ENCODE measurements around the gene HNRNPF. TPM values are rescaled to one million over a fixed set of nuclear protein-coding genes. Genes with fewer than 3 reads are reported as not detected.

HNRNPF gene
- total RNA-seq, 6 donors from 2014 or later = 80.7 to 225 (median 177) TPM

DNA sequence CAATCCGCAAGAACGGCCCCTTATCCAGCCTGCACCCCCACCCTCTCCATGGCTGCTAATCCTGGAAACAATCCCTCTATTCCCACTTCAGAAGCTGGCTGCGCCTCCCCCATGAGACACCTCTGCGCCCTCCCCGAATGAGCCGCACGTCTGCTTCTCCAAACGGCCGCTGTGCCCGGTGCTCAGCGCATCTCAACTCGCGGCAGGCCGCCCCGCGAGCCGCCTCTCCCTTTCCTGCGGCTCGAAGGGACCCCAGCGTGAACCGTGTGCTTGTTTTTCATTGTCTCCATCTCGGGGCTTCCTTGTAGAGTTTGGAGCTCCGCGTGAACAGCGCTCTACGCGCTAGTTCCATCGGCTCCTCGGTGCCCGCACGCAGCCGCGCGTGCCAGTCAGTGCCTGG lies 58.3 kb downstream of the HNRNPF start:
- H3K27ac ChIP-seq = no peak overlapping the region
- no peaks in the 10 kb centered on the region for H3K9me3 ChIP-seq
- TF ChIP-seq EP300 (IDR thresholded peaks at IDR 0.05) (no peak), POLR2AphosphoS5 (IDR thresholded peaks at IDR 0.05) (no peak), POLR2A (IDR thresholded peaks at IDR 0.05) (no peak)
- TF ChIP-seq, protein P1, sequence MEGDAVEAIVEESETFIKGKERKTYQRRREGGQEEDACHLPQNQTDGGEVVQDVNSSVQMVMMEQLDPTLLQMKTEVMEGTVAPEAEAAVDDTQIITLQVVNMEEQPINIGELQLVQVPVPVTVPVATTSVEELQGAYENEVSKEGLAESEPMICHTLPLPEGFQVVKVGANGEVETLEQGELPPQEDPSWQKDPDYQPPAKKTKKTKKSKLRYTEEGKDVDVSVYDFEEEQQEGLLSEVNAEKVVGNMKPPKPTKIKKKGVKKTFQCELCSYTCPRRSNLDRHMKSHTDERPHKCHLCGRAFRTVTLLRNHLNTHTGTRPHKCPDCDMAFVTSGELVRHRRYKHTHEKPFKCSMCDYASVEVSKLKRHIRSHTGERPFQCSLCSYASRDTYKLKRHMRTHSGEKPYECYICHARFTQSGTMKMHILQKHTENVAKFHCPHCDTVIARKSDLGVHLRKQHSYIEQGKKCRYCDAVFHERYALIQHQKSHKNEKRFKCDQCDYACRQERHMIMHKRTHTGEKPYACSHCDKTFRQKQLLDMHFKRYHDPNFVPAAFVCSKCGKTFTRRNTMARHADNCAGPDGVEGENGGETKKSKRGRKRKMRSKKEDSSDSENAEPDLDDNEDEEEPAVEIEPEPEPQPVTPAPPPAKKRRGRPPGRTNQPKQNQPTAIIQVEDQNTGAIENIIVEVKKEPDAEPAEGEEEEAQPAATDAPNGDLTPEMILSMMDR (IDR thresholded peaks at IDR 0.05) = no peak
- no peaks in the 10 kb centered on the region for H3K36me3 ChIP-seq
- peak in 1 of 2 donors; percentile 80 for DNase-seq
- H3K4me1 ChIP-seq = peaks cover 0 to 12% (median 4%) of the 10 kb centered on the region in 4 donors
- ATAC-seq (ENCODE audit: low FRiP score in 2 of 2) = no peak
- no peak overlapping the region for H3K4me3 ChIP-seq
- 40 to 62% methylated on average over 32 to 34 of the region's 34 CpGs for WGBS, 2 donors
- peaks cover 0 to 5% (median 0%) of the 10 kb centered on the region in 4 donors for H3K27me3 ChIP-seq

- DNase-seq = no peak
- TF ChIP-seq, protein P1 (IDR thresholded peaks at IDR 0.05) = no peak
- TF ChIP-seq POLR2A (IDR thresholded peaks at IDR 0.05) (no peak), POLR2AphosphoS5 (IDR thresholded peaks at IDR 0.05) (no peak), EP300 (IDR thresholded peaks at IDR 0.05) (no peak)
Observed at GRCh38 chr10:43350156-43350555, 58.8 kb downstream of the HNRNPF start.

DNA sequence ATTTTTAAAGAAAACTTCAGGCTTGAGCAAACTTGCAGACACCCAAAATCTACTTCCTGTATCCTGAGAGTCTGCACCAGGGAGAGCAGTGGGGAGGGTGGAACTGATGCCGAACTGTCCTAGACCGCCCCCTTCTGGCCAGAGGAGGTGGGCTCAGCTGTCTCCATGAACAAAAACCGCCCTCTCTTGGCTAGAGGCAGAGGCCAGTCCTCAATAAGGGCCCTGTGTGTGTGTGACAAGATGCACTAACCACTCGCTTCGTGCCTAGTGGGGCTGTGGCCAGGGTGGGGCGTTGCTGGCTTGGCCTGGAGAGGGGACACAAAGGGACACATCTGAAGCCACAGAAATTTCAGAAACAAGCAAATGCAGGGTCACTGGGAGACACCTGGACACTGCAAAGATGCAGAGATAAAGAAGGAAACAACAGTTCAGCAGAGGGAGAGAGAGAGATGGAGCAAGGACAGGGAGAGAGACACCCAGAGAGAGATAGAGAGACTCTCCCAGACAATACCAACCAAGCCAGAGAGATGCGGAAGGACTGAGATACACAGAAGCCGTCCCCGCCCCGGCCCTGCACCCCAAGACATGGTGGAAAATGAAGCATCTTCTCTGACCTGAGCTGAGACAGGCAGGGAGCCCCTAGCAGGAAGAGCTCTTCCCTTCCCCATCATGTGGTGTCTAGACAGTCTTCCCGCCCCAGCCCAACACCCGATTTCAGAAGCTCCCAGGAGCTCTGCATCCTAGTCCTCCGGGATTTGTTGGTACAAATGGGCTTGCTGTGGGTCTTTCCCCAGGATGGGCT lies 60.3 kb downstream of the HNRNPF start:
- Histone ChIP-seq H3K4me3 (no peak overlapping the region), H3K36me3 (no peaks in the 10 kb centered on the region), H3K27ac (no peak overlapping the region), H3K4me1 (peaks cover 0 to 12% (median 4%) of the 10 kb centered on the region in 4 donors), H3K27me3 (peaks cover 0 to 5% (median 0%) of the 10 kb centered on the region in 4 donors), H3K9me3 (no peaks in the 10 kb centered on the region)
- peak in 1 of 2 donors; percentile 93 for DNase-seq
- WGBS, 2 donors = 52% methylated on average over 13 of the region's 13 CpGs
- ATAC-seq (ENCODE audit: low FRiP score in 2 of 2) = peak; percentile 96 to 98
- TF ChIP-seq, protein P1 (IDR thresholded peaks at IDR 0.05) = peak; percentile 84 to 94 (median 89)
- no peak for TF ChIP-seq POLR2A (IDR thresholded peaks at IDR 0.05)

More at GRCh38 chr10:43350156-43350555, 58.8 kb downstream of the HNRNPF start:
- 50 to 58% methylated on average over 7 of the region's 7 CpGs for WGBS, 2 donors
- Histone ChIP-seq H3K4me1 (peaks cover 0 to 12% (median 4%) of the 10 kb centered on the region in 4 donors), H3K4me3 (no peak overlapping the region), H3K27ac (no peak overlapping the region), H3K27me3 (peaks cover 0 to 5% (median 0%) of the 10 kb centered on the region in 4 donors), H3K36me3 (no peaks in the 10 kb centered on the region), H3K9me3 (no peaks in the 10 kb centered on the region)
- no peak for ATAC-seq (ENCODE audit: low FRiP score in 2 of 2)

DNA sequence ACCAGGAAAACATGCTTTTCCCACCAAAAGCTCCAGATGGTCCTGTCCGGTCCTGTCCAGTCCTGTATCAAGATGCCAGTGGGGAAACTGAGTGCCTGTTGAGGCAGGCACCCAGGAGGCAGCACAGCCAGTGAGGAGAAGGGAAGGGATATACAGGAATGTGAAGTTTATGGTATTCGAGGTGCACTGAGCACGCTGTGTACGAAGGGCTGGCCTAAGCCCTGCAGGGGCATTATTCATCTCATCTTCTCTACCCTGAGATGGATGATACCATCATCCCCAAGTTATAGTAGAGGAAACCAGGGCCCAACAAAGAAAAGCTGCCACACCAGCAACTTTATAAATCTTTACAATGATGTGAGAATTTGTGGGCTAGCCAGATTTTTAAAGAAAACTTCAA lies 61.0 kb downstream of the HNRNPF start:
- Histone ChIP-seq H3K4me1 (peaks cover 0 to 12% (median 4%) of the 10 kb centered on the region in 4 donors), H3K36me3 (no peaks in the 10 kb centered on the region), H3K9me3 (no peaks in the 10 kb centered on the region), H3K27me3 (peaks cover 0 to 5% (median 0%) of the 10 kb centered on the region in 4 donors), H3K27ac (no peak overlapping the region), H3K4me3 (no peak overlapping the region)
- TF ChIP-seq EP300 (IDR thresholded peaks at IDR 0.05) = no peak
- ATAC-seq (ENCODE audit: low FRiP score in 2 of 2) (no peak), DNase-seq (no peak)
- 90 to 91% methylated on average over 4 of the region's 4 CpGs for WGBS, 2 donors

GRCh38 chr10:43344051-43344450 lies 64.9 kb downstream of the HNRNPF start:
- no peak for DNase-seq
- no peaks in the 10 kb centered on the region for H3K27me3 ChIP-seq
- no peak for TF ChIP-seq EP300 (IDR thresholded peaks at IDR 0.05)
- no peak for TF ChIP-seq POLR2A (IDR thresholded peaks at IDR 0.05)
- TF ChIP-seq, protein P1 (IDR thresholded peaks at IDR 0.05) = no peak
- TF ChIP-seq POLR2AphosphoS5 (IDR thresholded peaks at IDR 0.05) = no peak
- H3K9me3 ChIP-seq = no peaks in the 10 kb centered on the region
- ATAC-seq (ENCODE audit: low FRiP score in 2 of 2) = no peak
- WGBS, 2 donors = 61 to 74% methylated on average over 5 to 8 of the region's 8 CpGs
- peaks cover 0 to 10% (median 6%) of the 10 kb centered on the region in 4 donors for H3K4me1 ChIP-seq
- no peak overlapping the region for H3K27ac ChIP-seq
- H3K4me3 ChIP-seq = no peak overlapping the region
- H3K36me3 ChIP-seq = no peaks in the 10 kb centered on the region
